ENCODE data around the gene HAUS6. TPM values are rescaled to one million over a fixed set of nuclear protein-coding genes. Genes with fewer than 3 reads are reported as not detected.

HAUS6 gene
- total and polyA plus RNA-seq, 2 of the 4 experiments (the other 2 are of a cell fraction) = 5.8 to 13.3 TPM

DNA sequence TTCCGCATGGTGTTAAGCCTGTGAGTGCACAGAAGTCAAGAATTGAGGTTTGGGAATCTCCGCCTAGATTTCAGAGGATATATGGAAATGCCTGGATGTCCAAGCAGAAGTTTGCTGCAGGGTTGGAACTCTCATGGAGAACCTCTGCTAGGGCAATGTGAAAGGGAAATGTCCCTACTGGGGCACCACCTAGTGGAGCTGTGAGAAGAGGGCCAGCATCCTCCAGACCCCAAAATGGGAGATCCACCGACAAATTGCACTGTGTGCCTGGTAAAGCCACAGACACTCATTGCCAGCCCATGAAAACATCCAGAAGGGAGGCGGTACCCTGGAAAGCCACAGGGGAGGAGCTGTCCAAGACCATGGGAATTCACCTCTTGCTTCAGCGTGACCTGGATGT lies 66.1 kb downstream of the HAUS6 start:
- H2BK15ac ChIP-seq (ENCODE audit: low read depth, low read length) = no peak overlapping the region
- H4K5ac ChIP-seq (ENCODE audit: low read depth, low read length) = no peak overlapping the region
- ATAC-seq (ENCODE audit: low read depth) = no peak
- H2BK20ac ChIP-seq (ENCODE audit: low read depth, low read length) = no peak overlapping the region
- H3K4ac ChIP-seq (ENCODE audit: low read depth, low read length) = no peak overlapping the region
- dilution Hi-C loops (cut with HindIII; ENCODE audit: low sequenced_read_pairs, unreplicated experiment) = no loop called here
- TF ChIP-seq, protein P1, sequence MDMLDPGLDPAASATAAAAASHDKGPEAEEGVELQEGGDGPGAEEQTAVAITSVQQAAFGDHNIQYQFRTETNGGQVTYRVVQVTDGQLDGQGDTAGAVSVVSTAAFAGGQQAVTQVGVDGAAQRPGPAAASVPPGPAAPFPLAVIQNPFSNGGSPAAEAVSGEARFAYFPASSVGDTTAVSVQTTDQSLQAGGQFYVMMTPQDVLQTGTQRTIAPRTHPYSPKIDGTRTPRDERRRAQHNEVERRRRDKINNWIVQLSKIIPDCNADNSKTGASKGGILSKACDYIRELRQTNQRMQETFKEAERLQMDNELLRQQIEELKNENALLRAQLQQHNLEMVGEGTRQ (IDR thresholded peaks at IDR 0.05; ENCODE audit: low read depth, low read length) = no peak
- TF ChIP-seq SMC3 (IDR thresholded peaks at IDR 0.05; ENCODE audit: low read depth, low read length) (no peak), RFX5 (IDR thresholded peaks at IDR 0.05; ENCODE audit: low read depth, low read length) (no peak), RAD21 (IDR thresholded peaks at IDR 0.05; ENCODE audit: low read length) (no peak), CHD1 (IDR thresholded peaks at IDR 0.05; ENCODE audit: low read depth, low read length) (no peak), FOS (IDR thresholded peaks at IDR 0.05; ENCODE audit: low read depth, low read length) (no peak), NFE2L2 (IDR thresholded peaks at IDR 0.05; ENCODE audit: low read depth, low read length) (no peak), CEBPB (IDR thresholded peaks at IDR 0.05; ENCODE audit: low read depth, low read length) (no peak), MXI1 (IDR thresholded peaks at IDR 0.05; ENCODE audit: borderline replicate concordance, low read depth, low read length) (no peak), POLR2A (IDR thresholded peaks at IDR 0.05; ENCODE audit: low read depth, low read length) (no peak), RCOR1 (IDR thresholded peaks at IDR 0.05; ENCODE audit: insufficient replicate concordance, low read length) (no peak), BHLHE40 (IDR thresholded peaks at IDR 0.05; ENCODE audit: low read depth, low read length) (no peak), MAFK (IDR thresholded peaks at IDR 0.05; ENCODE audit: low read depth, low read length) (no peak), MAZ (IDR thresholded peaks at IDR 0.05; ENCODE audit: borderline replicate concordance, low read depth, low read length) (no peak)
- TF ChIP-seq, protein P2, sequence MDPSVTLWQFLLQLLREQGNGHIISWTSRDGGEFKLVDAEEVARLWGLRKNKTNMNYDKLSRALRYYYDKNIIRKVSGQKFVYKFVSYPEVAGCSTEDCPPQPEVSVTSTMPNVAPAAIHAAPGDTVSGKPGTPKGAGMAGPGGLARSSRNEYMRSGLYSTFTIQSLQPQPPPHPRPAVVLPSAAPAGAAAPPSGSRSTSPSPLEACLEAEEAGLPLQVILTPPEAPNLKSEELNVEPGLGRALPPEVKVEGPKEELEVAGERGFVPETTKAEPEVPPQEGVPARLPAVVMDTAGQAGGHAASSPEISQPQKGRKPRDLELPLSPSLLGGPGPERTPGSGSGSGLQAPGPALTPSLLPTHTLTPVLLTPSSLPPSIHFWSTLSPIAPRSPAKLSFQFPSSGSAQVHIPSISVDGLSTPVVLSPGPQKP (IDR thresholded peaks at IDR 0.05; ENCODE audit: borderline replicate concordance, low read depth, low read length) = no peak
- TF ChIP-seq, protein P3, sequence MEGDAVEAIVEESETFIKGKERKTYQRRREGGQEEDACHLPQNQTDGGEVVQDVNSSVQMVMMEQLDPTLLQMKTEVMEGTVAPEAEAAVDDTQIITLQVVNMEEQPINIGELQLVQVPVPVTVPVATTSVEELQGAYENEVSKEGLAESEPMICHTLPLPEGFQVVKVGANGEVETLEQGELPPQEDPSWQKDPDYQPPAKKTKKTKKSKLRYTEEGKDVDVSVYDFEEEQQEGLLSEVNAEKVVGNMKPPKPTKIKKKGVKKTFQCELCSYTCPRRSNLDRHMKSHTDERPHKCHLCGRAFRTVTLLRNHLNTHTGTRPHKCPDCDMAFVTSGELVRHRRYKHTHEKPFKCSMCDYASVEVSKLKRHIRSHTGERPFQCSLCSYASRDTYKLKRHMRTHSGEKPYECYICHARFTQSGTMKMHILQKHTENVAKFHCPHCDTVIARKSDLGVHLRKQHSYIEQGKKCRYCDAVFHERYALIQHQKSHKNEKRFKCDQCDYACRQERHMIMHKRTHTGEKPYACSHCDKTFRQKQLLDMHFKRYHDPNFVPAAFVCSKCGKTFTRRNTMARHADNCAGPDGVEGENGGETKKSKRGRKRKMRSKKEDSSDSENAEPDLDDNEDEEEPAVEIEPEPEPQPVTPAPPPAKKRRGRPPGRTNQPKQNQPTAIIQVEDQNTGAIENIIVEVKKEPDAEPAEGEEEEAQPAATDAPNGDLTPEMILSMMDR (conservative IDR thresholded peaks at IDR 0.05; ENCODE audit: low read depth, low read length) = no peak
- no peak overlapping the region for H2AK5ac ChIP-seq (ENCODE audit: low read depth, low read length)
- H3K27ac ChIP-seq (ENCODE audit: insufficient read depth, low read length) = no peak overlapping the region
- no peak overlapping the region for H3K14ac ChIP-seq (replicated peaks; ENCODE audit: low read depth, low read length)
- no peak overlapping the region for H3K4me2 ChIP-seq (ENCODE audit: low read depth, low read length)
- in situ Hi-C loops (cut with MboI; ENCODE audit: low sequenced_read_pairs) = loop anchor here (25.0 kb wide), 1 partner anchor 1499 kb away; no protein-coding TSS in a partner anchor
- CTCF ChIA-PET = interaction anchor here (1.0 kb wide), 1 partner anchor 13 kb away, joined by 3 read pairs; the partner anchor contains the start of gene RRAGA
- no peaks in the 10 kb centered on the region for H4K20me1 ChIP-seq (ENCODE audit: insufficient read depth, low read length)
- no peaks in the 10 kb centered on the region; the same call in none of the 2 replicates for H3K27me3 ChIP-seq (ENCODE audit: control insufficient read depth, insufficient read depth, low read length)
- H3K4me3 ChIP-seq (ENCODE audit: insufficient read depth, low read depth, low read length) = no peak overlapping the region
- 90% methylated on average over 2 of the region's 5 CpGs; no CpG with 5 or more reads in 1 of the 2 experiments for WGBS, 2 experiments (ENCODE audit: extremely low coverage in 2 of 2, insufficient read length in 1 of 2)
- no peaks in the 10 kb centered on the region for H3K79me1 ChIP-seq (ENCODE audit: low read depth in 1 of 2, low read length in 2 of 2)
- no peaks in the 10 kb centered on the region for H3K9me3 ChIP-seq (ENCODE audit: control insufficient read depth, insufficient read depth, low read length)
- H3K9me1 ChIP-seq (ENCODE audit: insufficient read depth, low read length) = no peaks in the 10 kb centered on the region
- no TSS peak for BruUV-seq (replicated peaks)
- no peak for DNase-seq
- no peak overlapping the region for H2BK5ac ChIP-seq (ENCODE audit: low read depth, low read length, poor library complexity, severe bottlenecking)
- no peak overlapping the region for H4K8ac ChIP-seq (ENCODE audit: low read depth in 2 of 2, low read length in 2 of 2)
- no peak overlapping the region for H3K9ac ChIP-seq (ENCODE audit: low read depth, low read length)
- no peaks in the 10 kb centered on the region for H3K36me3 ChIP-seq (ENCODE audit: control insufficient read depth, insufficient read depth, low read length)
- H2AK9ac ChIP-seq (replicated peaks; ENCODE audit: low read depth, low read length, poor library complexity) = no peak overlapping the region
- no peak overlapping the region for H4K91ac ChIP-seq (ENCODE audit: insufficient read depth, low read depth, low read length)
- H3K56ac ChIP-seq (ENCODE audit: extremely low read depth, insufficient read depth, low read length) = no peak overlapping the region
- H2AFZ ChIP-seq (replicated peaks; ENCODE audit: low read length, poor library complexity) = no peak overlapping the region
- H3K18ac ChIP-seq (ENCODE audit: low read depth, low read length) = no peak overlapping the region
- no peaks in the 10 kb centered on the region for H3K4me1 ChIP-seq (ENCODE audit: control insufficient read depth, insufficient read depth, low read length)
- no peak overlapping the region for H3K23ac ChIP-seq (ENCODE audit: low read depth, low read length)
- intact Hi-C loops (cut with micrococcal nuclease) = no loop called here
- POLR2A ChIA-PET (ENCODE audit: unreplicated experiment) = no interaction called here
- no peak overlapping the region for H2BK120ac ChIP-seq (ENCODE audit: low read depth, low read length)

Data from IMR-90 (cell line).